Gastroesophageal sphincter (tissue), 4 donors: ENCODE results near the gene TANGO2. TPM values are rescaled to one million over a fixed set of nuclear protein-coding genes. Genes with fewer than 3 reads are reported as not detected.

ENCODE experiments used
- ATAC-seq: fragments of 150-250 bp; one replicate; pipeline ENCODE4 v1.9.1; 2016; ENCODE audit warnings: mild to moderate bottlenecking, moderate library complexity
- H3K27ac ChIP-seq, 4 donors: fragments of 200-600 bp; sonication (generic) in 3 of 4; 1 replicate in 3 of 4; 2 replicates in 1 of 4; pipeline ENCODE4 v1.5.1; 2016 to 2019
- H3K27me3 ChIP-seq: fragments of 200-600 bp; sonication (generic); one replicate; pipeline ENCODE4 v1.5.1; 2019
- H3K36me3 ChIP-seq, 2 donors: fragments of 200-600 bp; sonication (generic); one replicate each; pipeline ENCODE4 v1.5.1; 2019; ENCODE audit warnings: control low read depth in 1 of 2
- H3K4me1 ChIP-seq, 3 donors: fragments of 200-600 bp; sonication (generic); 1 replicate in 2 of 3; 2 replicates in 1 of 3; pipeline ENCODE4 v1.5.1; 2016 to 2019; ENCODE audit warnings: control low read depth in 2 of 3
- H3K4me3 ChIP-seq, 2 donors: fragments of 200-600 bp; sonication (generic); one replicate each; pipeline ENCODE4 v1.5.1; 2019; ENCODE audit warnings: mild to moderate bottlenecking in 1 of 2, moderate library complexity in 1 of 2
- H3K9me3 ChIP-seq, 3 donors: fragments of 200-600 bp; sonication (generic); one replicate each; pipeline ENCODE4 v1.5.1; 2017 to 2019; ENCODE audit warnings: control low read depth in 2 of 3
- CTCF ChIP-seq, 4 experiments: fragments of 200-600 bp in 2 of 4; fragments of 450-650 bp in 2 of 4; sonication (generic) in 1 of 4; IDR thresholded peaks; one replicate each; pipeline ENCODE4 v1.5.1; 2017 to 2019; ENCODE audit warnings: antibody characterized with exemption in 4 of 4, mild to moderate bottlenecking in 2 of 4, moderate library complexity in 2 of 4
- EP300 ChIP-seq: sonication (generic); formaldehyde crosslinking; IDR thresholded peaks from one replicate; pipeline ENCODE4 v1.6.1; 2017; ENCODE audit warnings: antibody characterized with exemption, mild to moderate bottlenecking
- POLR2A ChIP-seq, 2 donors: fragments of 450-650 bp; IDR thresholded peaks; one replicate each; pipeline ENCODE4 v1.6.1; 2017; ENCODE audit warnings: antibody characterized with exemption in 2 of 2, mild to moderate bottlenecking in 2 of 2, moderate library complexity in 1 of 2
- POLR2AphosphoS5 ChIP-seq: sonication (generic); formaldehyde crosslinking; IDR thresholded peaks from one replicate; pipeline ENCODE4 v1.6.1; 2017; ENCODE audit warnings: antibody characterized with exemption
- WGBS, 2 donors: methylation state at CpG; one replicate each; pipeline ENCODE4 v1.1.5; 2018; ENCODE audit warnings: low coverage in 1 of 2; 5-methylcytosine and 5-hydroxymethylcytosine counted together
- total RNA-seq, 4 donors: library from RNA; depleted of rRNA; stranded (reverse); fragments of >200 nt; gene quantifications; one replicate each; pipeline ENCODE4 v1.1.0, GENCODE V29; 2016

The TANGO2 gene
- total RNA-seq, 4 donors from 2014 or later, result 20.0 to 65.5 (median 45.8) TPM

- no peaks in the 10 kb centered on the region for H3K27me3 ChIP-seq
- WGBS, 2 donors, result 84% methylated on average over 5 of the region's 14 CpGs; no CpG with 5 or more reads in 1 of the 2 donors
- H3K9me3 ChIP-seq, result no peaks in the 10 kb centered on the region
- H3K36me3 ChIP-seq, result no peaks in the 10 kb centered on the region
- no peak for ATAC-seq
- no peak overlapping the region for H3K27ac ChIP-seq
- H3K4me3 ChIP-seq, result no peak overlapping the region
- no peak for TF ChIP-seq EP300
- no peak for TF ChIP-seq CTCF (IDR thresholded peaks at IDR 0.05)
- no peak for TF ChIP-seq POLR2AphosphoS5
- no peak for TF ChIP-seq POLR2A (IDR thresholded peaks at IDR 0.05)
- H3K4me1 ChIP-seq, result peaks cover 0 to 31% (median 5%) of the 10 kb centered on the region in 3 donors
Observed at GRCh38 chr22:20010307-20011122, 10.4 kb upstream of the TANGO2 start.

- Histone ChIP-seq H3K4me3 (no peak overlapping the region), H3K27ac (no peak overlapping the region), H3K27me3 (no peaks in the 10 kb centered on the region), H3K4me1 (peaks cover 0 to 39% (median 9%) of the 10 kb centered on the region in 3 donors), H3K9me3 (no peaks in the 10 kb centered on the region), H3K36me3 (no peaks in the 10 kb centered on the region)
- no peak for ATAC-seq
- 70 to 72% methylated on average over 2 to 12 of the region's 20 CpGs for WGBS, 2 donors
- TF ChIP-seq EP300 (no peak), POLR2AphosphoS5 (no peak), POLR2A (IDR thresholded peaks at IDR 0.05) (no peak), CTCF (IDR thresholded peaks at IDR 0.05) (no peak)
Observed at GRCh38 chr22:20011123-20011992, 9.6 kb upstream of the TANGO2 start.

DNA sequence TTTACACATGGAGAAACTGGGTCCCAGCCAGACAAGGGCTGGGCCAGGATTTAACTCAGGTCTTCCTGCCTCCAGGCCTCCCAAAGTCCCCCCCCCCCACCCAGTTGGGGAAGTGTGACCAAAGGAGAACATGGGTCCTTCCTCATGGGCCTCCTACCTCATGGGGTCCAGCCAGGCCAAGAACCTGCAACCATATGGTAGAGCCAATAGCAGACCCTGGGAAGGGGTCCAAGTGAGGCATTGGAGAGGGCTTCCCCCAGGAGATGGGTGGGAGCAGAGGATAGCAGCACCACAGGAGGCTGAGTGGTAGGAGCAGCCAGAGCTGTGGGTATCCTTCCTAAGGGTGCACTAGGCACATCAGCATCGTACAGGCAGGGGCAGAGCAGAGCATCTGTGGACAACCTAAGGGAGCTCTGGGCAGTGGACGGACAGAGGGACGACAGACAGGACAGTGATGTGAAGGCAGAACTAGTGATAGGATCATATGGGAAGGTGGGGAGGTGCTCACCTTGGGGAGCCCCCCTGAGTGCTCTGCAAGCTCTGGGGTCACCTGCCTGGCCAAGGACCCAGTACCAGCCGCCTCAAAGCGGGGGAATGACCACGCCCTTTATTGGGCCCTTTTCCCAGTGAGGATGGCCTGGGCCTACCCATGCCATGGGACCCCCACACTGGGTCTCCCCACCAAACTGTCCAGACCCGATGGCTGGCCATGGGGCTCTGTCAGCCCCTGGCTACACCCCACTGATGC, 8.7 kb upstream of the TANGO2 start:
- Histone ChIP-seq H3K36me3 (no peaks in the 10 kb centered on the region), H3K4me1 (peaks cover 0 to 43% (median 11%) of the 10 kb centered on the region in 3 donors), H3K4me3 (no peak overlapping the region), H3K27me3 (no peaks in the 10 kb centered on the region), H3K27ac (no peak overlapping the region), H3K9me3 (no peaks in the 10 kb centered on the region)
- no peak for ATAC-seq
- TF ChIP-seq POLR2AphosphoS5 (no peak), POLR2A (IDR thresholded peaks at IDR 0.05) (no peak), CTCF (IDR thresholded peaks at IDR 0.05) (no peak), EP300 (no peak)
- 100% methylated on average over 3 of the region's 7 CpGs; no CpG with 5 or more reads in 1 of the 2 donors for WGBS, 2 donors

DNA sequence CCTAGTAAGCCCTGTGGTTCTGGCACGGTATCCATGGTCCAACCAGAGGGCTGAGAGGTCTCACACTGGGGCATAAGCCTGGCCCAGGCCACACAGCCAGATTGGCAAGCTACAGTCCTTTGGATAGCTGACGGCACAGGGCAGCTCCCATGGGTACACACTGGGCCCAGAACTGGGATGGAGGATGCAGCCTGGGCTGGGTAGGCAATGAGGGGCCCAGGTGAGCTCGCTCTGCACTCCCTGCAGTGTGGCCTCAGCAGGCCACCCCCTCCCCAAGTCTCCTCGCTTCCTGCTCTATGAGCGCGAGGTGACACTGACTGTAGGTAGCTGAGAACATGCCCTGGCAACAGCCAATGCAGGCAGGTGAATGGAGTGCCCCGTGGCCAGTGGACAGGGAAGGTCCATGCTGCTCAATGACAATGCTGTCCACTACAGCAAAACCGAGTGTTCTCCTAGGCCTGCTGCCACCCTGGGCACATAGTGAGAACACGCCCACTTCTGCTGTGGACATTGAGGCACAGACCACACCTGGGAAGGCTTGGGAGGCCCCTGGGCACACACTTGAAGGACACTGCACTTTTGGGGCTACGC, 8.1 kb upstream of the TANGO2 start:
- 90% methylated on average over 2 of the region's 10 CpGs; no CpG with 5 or more reads in 1 of the 2 donors for WGBS, 2 donors
- Histone ChIP-seq H3K4me3 (no peak overlapping the region), H3K27me3 (no peaks in the 10 kb centered on the region), H3K4me1 (peaks cover 0 to 49% (median 15%) of the 10 kb centered on the region in 3 donors), H3K9me3 (no peaks in the 10 kb centered on the region), H3K27ac (no peak overlapping the region), H3K36me3 (no peaks in the 10 kb centered on the region)
- no peak for ATAC-seq
- no peak for TF ChIP-seq EP300
- TF ChIP-seq CTCF (IDR thresholded peaks at IDR 0.05), result no peak
- TF ChIP-seq POLR2A (IDR thresholded peaks at IDR 0.05), result no peak
- TF ChIP-seq POLR2AphosphoS5, result no peak
